OCI-LY1 (cell line): ENCODE results near the gene GPR26.

ENCODE experiments used
- CTCF ChIP-seq: fragments of 200-600 bp; sonication (generic), shearing (Covaris generic); IDR thresholded peaks from 2 replicates; pipeline ENCODE4 v1.5.1; 2017; ENCODE audit warnings: mild to moderate bottlenecking, antibody characterized with exemption, low read length, moderate library complexity, mixed read lengths
- EZH2 ChIP-seq: fragments of 200-600 bp; sonication (generic), shearing (Covaris generic); IDR thresholded peaks from 2 replicates; pipeline ENCODE4 v1.8.0; 2017; ENCODE audit warnings: borderline replicate concordance, mixed run types, mild to moderate bottlenecking, antibody characterized with exemption, low read length, moderate library complexity, mixed read lengths

- TF ChIP-seq CTCF (no peak), EZH2 (no peak)
Measured at GRCh38 chr10:123633106-123633505, 33.0 kb upstream of the GPR26 start.
